HepG2 (cell line): ENCODE measurements around the gene WSB1. TPM values are rescaled to one million over a fixed set of nuclear protein-coding genes. Genes with fewer than 3 reads are reported as not detected.
A peak's percentile ranks its signal among the peaks of the same experiment; 100 is the strongest.

Experiments used
- ATAC-seq: fragments of 200-7000 bp; cut with Tn5 transposase; 3 replicates; pipeline ENCODE4 v1.9.1; 2020; ENCODE audit warnings: mild to moderate bottlenecking, moderate library complexity
- BruUV-seq: library from RNA; stranded (reverse); fragments of 400-500 nt; replicated peaks from 2 replicates; lab custom pipeline; 2021; lab: Mats Ljungman, UMichigan
- CTCF ChIA-PET: fragments of 300-600 bp; formaldehyde crosslinking; extraction: SDS; loops from one replicate; lab custom pipeline; 2021; ENCODE audit warnings: low total read pairs, inconsistent platforms, low intra/inter-chr PET ratio; lab: Yijun Ruan, JAX
- POLR2A ChIA-PET: fragments of 350-600 bp; sonication (Branson Sonifier 250); formaldehyde crosslinking; loops from one replicate; lab custom pipeline; 2020; ENCODE audit warnings: antibody characterized with exemption, inconsistent platforms; lab: Yijun Ruan, JAX
- DNase-seq: peaks from one replicate; pipeline ENCODE4 v3.0.0-alpha.2; 2015; ENCODE audit warnings: low spot score
- FAIRE-seq: peaks from 3 replicates; lab custom pipeline; 2011; peaks lifted over from hg19 to GRCh38; lab: Jason Lieb, UNC
- H2AFZ ChIP-seq: one replicate; pipeline ENCODE4 v1.6.1; 2011; ENCODE audit warnings: low read length, inconsistent platforms
- H3K27ac ChIP-seq: fragments of 300-600 bp; 3 replicates; pipeline ENCODE4 v1.8.0; 2011; ENCODE audit warnings: mixed run types, mild to moderate bottlenecking, mixed read lengths, low read length, inconsistent platforms; ENCODE audit not compliant: insufficient read depth; ENCODE audit errors: extremely low read length
- H3K27me3 ChIP-seq, 2 experiments: fragments of 200-600 bp in 1 of 2; 2 replicates in 1 of 2; 3 replicates in 1 of 2; pipeline versions ENCODE4 v1.6.0 to v1.8.0; 2011; ENCODE audit warnings: low read length in 2 of 2, mild to moderate bottlenecking in 2 of 2, moderate library complexity in 2 of 2, inconsistent platforms in 1 of 2; ENCODE audit not compliant: insufficient read depth in 2 of 2, control insufficient read depth in 1 of 2
- H3K36me3 ChIP-seq, 2 experiments: fragments of 200-600 bp in 1 of 2; replicated peaks in 1 of 2; 2 replicates in 1 of 2; 3 replicates in 1 of 2; pipeline versions ENCODE4 v1.5.1 to v1.8.0; 2011; ENCODE audit warnings: low read length in 2 of 2, inconsistent platforms in 1 of 2; ENCODE audit not compliant: insufficient read depth in 2 of 2, control insufficient read depth in 1 of 2
- H3K4me1 ChIP-seq: 2 replicates; pipeline ENCODE4 v1.5.1; 2012; ENCODE audit warnings: low read length, inconsistent platforms; ENCODE audit not compliant: insufficient read depth
- H3K4me2 ChIP-seq: 2 replicates; pipeline ENCODE4 v1.6.0; 2011; ENCODE audit warnings: low read depth, low read length, inconsistent platforms
- H3K4me3 ChIP-seq, 3 experiments: fragments of 200-600 bp in 1 of 3; sonication (generic), shearing (Covaris generic) in 1 of 3; replicated peaks in 1 of 3; 2 replicates each; pipeline ENCODE4 v1.5.1; 2011 to 2016; ENCODE audit warnings: low read length in 3 of 3, inconsistent platforms in 2 of 3, low read depth in 2 of 3, mild to moderate bottlenecking in 2 of 3, control low read depth in 1 of 3, mixed read lengths in 1 of 3; ENCODE audit not compliant: insufficient read depth in 1 of 3
- H3K79me2 ChIP-seq: one replicate; pipeline ENCODE4 v1.6.1; 2011; ENCODE audit warnings: low read length, inconsistent platforms; ENCODE audit not compliant: insufficient read depth
- H3K9ac ChIP-seq: 2 replicates; pipeline ENCODE4 v1.6.0; 2011; ENCODE audit warnings: mild to moderate bottlenecking, low read depth, low read length, inconsistent platforms; ENCODE audit not compliant: insufficient read depth
- H3K9me3 ChIP-seq: 2 replicates; pipeline ENCODE4 v1.5.1; 2012; ENCODE audit warnings: mild to moderate bottlenecking, low read length
- H4K20me1 ChIP-seq: 2 replicates; pipeline ENCODE4 v1.6.0; 2011; ENCODE audit warnings: inconsistent platforms, mild to moderate bottlenecking, low read length, moderate library complexity; ENCODE audit not compliant: insufficient read depth
- ATAD3A ChIP-seq: sonication (generic); formaldehyde crosslinking; IDR thresholded peaks from 2 replicates; pipeline ENCODE4 v1.4.0; 2020; ENCODE audit warnings: missing genetic modification reagents
- KAT2B ChIP-seq: fragments of 150-350 bp; IDR thresholded peaks from 2 replicates; pipeline ENCODE4 v1.6.1; 2014; ENCODE audit warnings: low read depth, low read length, borderline replicate concordance
- KLF11 ChIP-seq: IDR thresholded peaks from 2 replicates; pipeline ENCODE4 v1.6.1; 2016; ENCODE audit warnings: missing compliant biosample characterization
- LCORL ChIP-seq, 2 experiments: fragments of 450-650 bp in 1 of 2; sonication (generic) in 1 of 2; formaldehyde crosslinking in 1 of 2; IDR thresholded peaks; 2 replicates each; pipeline versions ENCODE4 v1.5.0 to v1.6.1; 2017 to 2020; ENCODE audit warnings: antibody characterized with exemption in 1 of 2, missing genetic modification reagents in 1 of 2
- MYC ChIP-seq: sonication (generic); formaldehyde crosslinking; IDR thresholded peaks from 2 replicates; pipeline ENCODE4 v1.9.0; 2021; ENCODE audit warnings: missing genetic modification reagents, borderline replicate concordance
- NFKB2 ChIP-seq: sonication (generic); formaldehyde crosslinking; IDR thresholded peaks from 2 replicates; pipeline ENCODE4 v1.4.0; 2020; ENCODE audit warnings: missing genetic modification reagents, borderline replicate concordance
- SAP130 ChIP-seq: IDR thresholded peaks from 2 replicates; pipeline ENCODE4 v1.6.1; 2016; ENCODE audit warnings: low read depth
- SOX13 ChIP-seq, 3 experiments: fragments of 450-650 bp in 1 of 3; sonication (generic) in 1 of 3; formaldehyde crosslinking in 1 of 3; IDR thresholded peaks in 2 of 3; conservative IDR thresholded peaks in 1 of 3; 2 replicates each; pipeline versions ENCODE4 v1.5.0 to v1.6.1; 2016 to 2020; ENCODE audit warnings: antibody characterized with exemption in 1 of 3, mild to moderate bottlenecking in 1 of 3, missing compliant biosample characterization in 1 of 3, missing genetic modification reagents in 1 of 3, moderate library complexity in 1 of 3
- STAT5B ChIP-seq: sonication (generic); formaldehyde crosslinking; IDR thresholded peaks from 2 replicates; pipeline ENCODE4 v1.4.0; 2020; ENCODE audit warnings: missing genetic modification reagents
- THRA ChIP-seq: sonication (generic); formaldehyde crosslinking; IDR thresholded peaks from 2 replicates; pipeline ENCODE4 v1.4.0; 2020; ENCODE audit warnings: missing genetic modification reagents, borderline replicate concordance
- ZBTB10 ChIP-seq: sonication (generic); formaldehyde crosslinking; IDR thresholded peaks from 2 replicates; pipeline ENCODE4 v1.4.0; 2020; ENCODE audit warnings: missing genetic modification reagents, borderline replicate concordance
- ZBTB14 ChIP-seq: sonication (generic); formaldehyde crosslinking; IDR thresholded peaks from 2 replicates; pipeline ENCODE4 v1.4.0; 2020; ENCODE audit warnings: missing genetic modification reagents
- ZNF234 ChIP-seq: sonication (generic); formaldehyde crosslinking; conservative IDR thresholded peaks from 2 replicates; pipeline ENCODE4 v1.5.1; 2020; ENCODE audit warnings: mild to moderate bottlenecking, missing genetic modification reagents
- ZNF264 ChIP-seq: sonication (generic); formaldehyde crosslinking; IDR thresholded peaks from 2 replicates; pipeline ENCODE4 v1.4.0; 2020; ENCODE audit warnings: missing genetic modification reagents
- ZNF510 ChIP-seq: sonication (generic); formaldehyde crosslinking; IDR thresholded peaks from 2 replicates; pipeline ENCODE4 v1.4.0; 2020; ENCODE audit warnings: low read depth, mild to moderate bottlenecking, missing genetic modification reagents
- ZNF547 ChIP-seq: sonication (generic); formaldehyde crosslinking; IDR thresholded peaks from 2 replicates; pipeline ENCODE4 v1.5.1; 2020; ENCODE audit warnings: mild to moderate bottlenecking, missing genetic modification reagents
- ZNF576 ChIP-seq: sonication (generic); formaldehyde crosslinking; IDR thresholded peaks from 2 replicates; pipeline ENCODE4 v1.4.0; 2020; ENCODE audit warnings: mild to moderate bottlenecking, missing genetic modification reagents
- ZNF790 ChIP-seq: sonication (generic); formaldehyde crosslinking; IDR thresholded peaks from 2 replicates; pipeline ENCODE4 v1.8.0; 2022; ENCODE audit warnings: missing genetic modification reagents, mild to moderate bottlenecking, borderline replicate concordance
- WGBS: methylation state at CpG from one replicate; pipeline ENCODE4 v1.1.6; 2017; ENCODE audit warnings: low lambda C conversion rate; 5-methylcytosine and 5-hydroxymethylcytosine counted together
- in situ Hi-C: cut with HindIII; loops from 2 replicates; pipeline ENCODE4 v1.10.0; 2017; ENCODE audit warnings: low pct_unique_long_range_greater_than_20kb; ENCODE audit not compliant: extremely low pct_ligation_motif_present
- intact Hi-C: fragments of 100-400 bp; cut with micrococcal nuclease; formaldehyde crosslinking; loops from one replicate; pipeline ENCODE4 v1.10.0; 2022; ENCODE audit not compliant: unreplicated experiment
- polyA plus RNA-seq, 8 experiments: library from polyadenylated mRNA; depleted of rRNA in 3 of 8; stranded (reverse) in 7 of 8; unstranded in 1 of 8; fragments of >200 nt; fragmentation: Illumina TruSeq in 4 of 8; extraction: Trizol in 4 of 8; gene quantifications; 2 replicates each; pipeline versions ENCODE4 v1.2.1 to v1.2.3, GENCODE V29; 2011 to 2016; ENCODE audit warnings: low read depth in 4 of 8, missing spikeins in 1 of 8, mixed read lengths in 1 of 8; ENCODE audit not compliant: insufficient read depth in 1 of 8
- total RNA-seq, 5 experiments: library from RNA; depleted of rRNA; stranded (reverse); fragments of >200 nt; fragmentation: Illumina TruSeq; extraction: Trizol; gene quantifications; 2 replicates each; pipeline ENCODE4 v1.2.3, GENCODE V29; 2016; ENCODE audit warnings: low read depth in 1 of 5

The WSB1 gene
- total and polyA plus RNA-seq, 2 of the 13 experiments (the other 11 are each of a cell fraction or from before 2014, with no cell fraction given): 81.3 to 294 TPM

- no peaks in the 10 kb centered on the region for H4K20me1 ChIP-seq
- 0% methylated on average over 6 of the region's 19 CpGs for WGBS
- ChIA-PET CTCF (interaction anchor here (0.7 to 2.4 kb wide), 5 partner anchors 21 to 248 kb away, joined by 3 to 34 read pairs (median 4); no protein-coding TSS in a partner anchor), POLR2A (interaction anchor here (1.5 to 1.7 kb wide), 2 partner anchors 21 to 60 kb away, joined by 5 to 7 read pairs; partner anchors contain the start of gene WSB1)
- no peak for DNase-seq
- no peak for FAIRE-seq
- H3K9me3 ChIP-seq: no peaks in the 10 kb centered on the region
- H3K4me3 ChIP-seq: peak overlapping the region; percentile 34 to 82 (median 68); a peak in 5 of 6 replicates
- peaks cover 10% of the 10 kb centered on the region for H3K79me2 ChIP-seq
- H3K36me3 ChIP-seq: no peaks in the 10 kb centered on the region
- intact Hi-C loops: loop anchor here (1.0 to 10.0 kb wide), 3 partner anchors 27 to 251 kb away; partner anchors contain the start of gene KSR1
- peak overlapping the region; percentile 49 for H2AFZ ChIP-seq
- BruUV-seq: TSS peak; percentile 89
- H3K4me2 ChIP-seq: peak overlapping the region; percentile 93
- H3K9ac ChIP-seq: peak overlapping the region; percentile 71
- ATAC-seq: peak; percentile 19
- in situ Hi-C loops: loop anchor here (10.0 kb wide), 2 partner anchors 119 to 221 kb away; no protein-coding TSS in a partner anchor
- H3K27ac ChIP-seq: peak overlapping the region; percentile 35
- H3K27me3 ChIP-seq: peaks cover 0 to 1% of the 10 kb centered on the region in 2 experiments; a peak in 2 of 5 replicates
- peaks cover 23% of the 10 kb centered on the region for H3K4me1 ChIP-seq
- peak; percentile 57; the same call in 1 of the 2 replicates for TF ChIP-seq ZNF790 (CRISPR knock-in tag)
- TF ChIP-seq ZNF234 (CRISPR knock-in tag): no peak
- no peak for TF ChIP-seq ZNF510 (CRISPR knock-in tag)
- TF ChIP-seq ZNF264 (CRISPR knock-in tag): no peak
- peak; percentile 62 for TF ChIP-seq MYC (CRISPR knock-in tag)
- TF ChIP-seq ZBTB10 (CRISPR knock-in tag): no peak
- TF ChIP-seq ATAD3A: no peak
- no peak for TF ChIP-seq STAT5B (CRISPR knock-in tag)
- peak; percentile 57; the same call in 1 of the 2 replicates for TF ChIP-seq THRA
- TF ChIP-seq ZNF547 (CRISPR knock-in tag): no peak; the same call in 1 of the 2 replicates
- TF ChIP-seq KAT2B: no peak
- TF ChIP-seq SOX13 (IDR thresholded peaks at IDR 0.05): no peak; the same call in 1 of the 2 replicates
- 0 out of 4 replicates have a peak, but pooled peaks of 1 of the 2 experiments have one; percentile 4 for TF ChIP-seq SOX13 (CRISPR knock-in tag; conservative IDR thresholded peaks at IDR 0.05 in 1 of 2, IDR thresholded peaks at IDR 0.05 in 1 of 2)
- TF ChIP-seq LCORL (IDR thresholded peaks at IDR 0.05): no peak
- TF ChIP-seq LCORL (CRISPR knock-in tag; IDR thresholded peaks at IDR 0.05): peak; percentile 19; the same call in 1 of the 2 replicates
- no peak for TF ChIP-seq KLF11 (CRISPR knock-in tag)
- no peak for TF ChIP-seq NFKB2 (CRISPR knock-in tag)
- no peak for TF ChIP-seq ZBTB14 (CRISPR knock-in tag)
- TF ChIP-seq ZNF576 (CRISPR knock-in tag): 0 out of 2 replicates have a peak, but pooled peaks have one; percentile 46
- 0 out of 2 replicates have a peak, but pooled peaks have one; percentile 1 for TF ChIP-seq SAP130 (CRISPR knock-in tag)
These were observed 60.2 kb downstream of the WSB1 start for GRCh38 chr17:27354051-27354490.
